ENCODE data around the gene SCAMP1. TPM values are rescaled to one million over a fixed set of nuclear protein-coding genes. Genes with fewer than 3 reads are reported as not detected.
A peak's percentile ranks its signal among the peaks of the same experiment; 100 is the strongest.

The SCAMP1 gene
- total and polyA plus RNA-seq, 2 of the 13 experiments (the other 11 are each of a cell fraction or from before 2014, with no cell fraction given), result 18.2 to 33.7 TPM

- no peak for TF ChIP-seq IRF9 (CRISPR knock-in tag; IDR thresholded peaks at IDR 0.05; ENCODE audit: borderline replicate concordance)
- no peak; the same call in 1 of the 2 replicates for TF ChIP-seq ZNF746 (CRISPR knock-in tag; IDR thresholded peaks at IDR 0.05)
- no peak for TF ChIP-seq JDP2 (CRISPR knock-in tag; IDR thresholded peaks at IDR 0.05; ENCODE audit: borderline replicate concordance)
- TF ChIP-seq ZNF883 (CRISPR knock-in tag; IDR thresholded peaks at IDR 0.05; ENCODE audit: not compliant biosample characterization), result no peak
- TF ChIP-seq ZBTB42 (CRISPR knock-in tag; IDR thresholded peaks at IDR 0.05), result no peak
- TF ChIP-seq ZNF264 (CRISPR knock-in tag; IDR thresholded peaks at IDR 0.05), result peak; percentile 87; the same call in 1 of the 2 replicates
- no peak for TF ChIP-seq ZNF782 (CRISPR knock-in tag; IDR thresholded peaks at IDR 0.05; ENCODE audit: borderline replicate concordance)
- no peak for TF ChIP-seq CC2D1A (CRISPR knock-in tag; IDR thresholded peaks at IDR 0.05)
- peak; percentile 52; the same call in 1 of the 2 replicates for TF ChIP-seq ZSCAN5A (CRISPR knock-in tag; IDR thresholded peaks at IDR 0.05; ENCODE audit: borderline replicate concordance)
- TF ChIP-seq TFE3 (CRISPR knock-in tag; IDR thresholded peaks at IDR 0.05), result peak; percentile 72
- TF ChIP-seq FOSL2 (CRISPR knock-in tag; IDR thresholded peaks at IDR 0.05), result peak; percentile 92
- TF ChIP-seq ZMYM2 (CRISPR knock-in tag; IDR thresholded peaks at IDR 0.05), result peak; percentile 50; the same call in 1 of the 2 replicates
- TF ChIP-seq GABPB1 (CRISPR knock-in tag; IDR thresholded peaks at IDR 0.05), result no peak; the same call in 1 of the 2 replicates
- no peak for TF ChIP-seq ZNF770 (CRISPR knock-in tag; IDR thresholded peaks at IDR 0.05)
- 0 out of 2 replicates have a peak, but pooled peaks have one; percentile 55 for TF ChIP-seq HNRNPL (IDR thresholded peaks at IDR 0.05; ENCODE audit: low read depth, low read length)
- TF ChIP-seq NFATC3 (CRISPR knock-in tag; IDR thresholded peaks at IDR 0.05), result no peak
- 0 out of 2 replicates have a peak, but pooled peaks have one; percentile 52 for TF ChIP-seq KLF6 (CRISPR knock-in tag; IDR thresholded peaks at IDR 0.05)
- peak; percentile 89 for TF ChIP-seq RCOR2 (CRISPR knock-in tag; IDR thresholded peaks at IDR 0.05)
- peak; percentile 54 for TF ChIP-seq UBTF (CRISPR knock-in tag; IDR thresholded peaks at IDR 0.05)
- TF ChIP-seq ZNF619 (CRISPR knock-in tag; IDR thresholded peaks at IDR 0.05), result no peak
- no peak for TF ChIP-seq ZSCAN20 (CRISPR knock-in tag; IDR thresholded peaks at IDR 0.05; ENCODE audit: borderline replicate concordance)
These were observed 158.2 kb downstream of the SCAMP1 start (continued) for GRCh38 chr5:78518365-78519197.

All from HepG2 (cell line).